Retina (tissue), 1 donor: Measurements from ENCODE around the gene MAPK12.

Experiments
- DNase-seq: peaks from one replicate; pipeline ENCODE4 v3.0.0-alpha.2; 2016

The MAPK12 gene

GRCh38 chr22:50298937-50299784 lies 37.7 kb upstream of the MAPK12 start:
- DNase-seq, result no peak

- DNase-seq, result no peak
Measured at GRCh38 chr22:50298266-50298637, 36.8 kb upstream of the MAPK12 start.

- no peak for DNase-seq
Measured at GRCh38 chr22:50297510-50298265, 36.2 kb upstream of the MAPK12 start.

GRCh38 chr22:50296658-50297490 lies 35.4 kb upstream of the MAPK12 start:
- DNase-seq, result no peak

GRCh38 chr22:50294319-50294656 lies 32.8 kb upstream of the MAPK12 start:
- DNase-seq, result no peak

GRCh38 chr22:50293441-50294318 lies 32.2 kb upstream of the MAPK12 start:
- DNase-seq, result peak; percentile 48

- DNase-seq, result no peak
Measured at GRCh38 chr22:50292643-50293440, 31.4 kb upstream of the MAPK12 start.

- no peak for DNase-seq
Measured at GRCh38 chr22:50289942-50290630, 28.6 kb upstream of the MAPK12 start.

GRCh38 chr22:50289151-50289941 lies 27.9 kb upstream of the MAPK12 start:
- no peak for DNase-seq

- DNase-seq, result no peak
Measured at GRCh38 chr22:50287731-50288130, 26.2 kb upstream of the MAPK12 start.

- DNase-seq, result no peak
Measured at GRCh38 chr22:50286701-50287318, 25.3 kb upstream of the MAPK12 start.

GRCh38 chr22:50286275-50286674 lies 24.8 kb upstream of the MAPK12 start:
- DNase-seq, result no peak

- DNase-seq, result no peak
Measured at GRCh38 chr22:50285568-50286229, 24.2 kb upstream of the MAPK12 start.

- no peak for DNase-seq
Measured at GRCh38 chr22:50284479-50284878, 23.0 kb upstream of the MAPK12 start.

- no peak for DNase-seq
Measured at GRCh38 chr22:50283821-50284220, 22.3 kb upstream of the MAPK12 start.

- DNase-seq, result no peak
Measured at GRCh38 chr22:50282361-50283155, 21.1 kb upstream of the MAPK12 start.

- DNase-seq, result no peak
Measured at GRCh38 chr22:50281957-50282356, 20.5 kb upstream of the MAPK12 start.

GRCh38 chr22:50281384-50281760 lies 19.9 kb upstream of the MAPK12 start:
- DNase-seq, result no peak
